Esophagus muscularis mucosa (tissue), 4 donors: ENCODE measurements around the gene SYF2. TPM values are rescaled to one million over a fixed set of nuclear protein-coding genes. Genes with fewer than 3 reads are reported as not detected.
"Not testable (repeated sequence)": the region's sequence is repeated elsewhere in the genome, so short reads cannot be mapped to it uniquely, and the experiment has no call there.

Source experiments
- DNase-seq: peaks from one replicate; pipeline ENCODE4 v3.0.0-alpha.2; 2017; ENCODE audit errors: extremely low spot score
- H3K27ac ChIP-seq, 4 donors: fragments of 200-600 bp; sonication (generic); replicated peaks in 1 of 4; 1 replicate in 3 of 4; 2 replicates in 1 of 4; pipeline ENCODE4 v1.5.1; 2016 to 2019; ENCODE audit warnings: mild to moderate bottlenecking in 1 of 4
- H3K27me3 ChIP-seq, 4 donors: fragments of 200-600 bp; sonication (generic); one replicate each; pipeline versions ENCODE4 v1.5.1 to v1.6.0; 2016 to 2019
- H3K36me3 ChIP-seq, 4 donors: fragments of 200-600 bp; sonication (generic); one replicate each; pipeline ENCODE4 v1.5.1; 2016 to 2019
- H3K4me1 ChIP-seq, 4 donors: fragments of 200-600 bp; sonication (generic); one replicate each; pipeline ENCODE4 v1.5.1; 2016 to 2019
- H3K4me3 ChIP-seq, 4 donors: fragments of 200-600 bp; sonication (generic); 1 replicate in 2 of 4; 2 replicates in 2 of 4; pipeline ENCODE4 v1.5.1; 2016 to 2019; ENCODE audit warnings: mild to moderate bottlenecking in 4 of 4, moderate library complexity in 1 of 4
- H3K9me3 ChIP-seq, 4 donors: fragments of 200-600 bp; sonication (generic); 1 replicate in 3 of 4; 2 replicates in 1 of 4; pipeline ENCODE4 v1.5.1; 2016 to 2019
- CTCF ChIP-seq, 3 experiments: fragments of 200-600 bp in 2 of 3; fragments of 450-650 bp in 1 of 3; sonication (generic) in 2 of 3; IDR thresholded peaks; one replicate each; pipeline ENCODE4 v1.5.1; 2017 to 2019; ENCODE audit warnings: antibody characterized with exemption in 3 of 3, mild to moderate bottlenecking in 2 of 3, moderate library complexity in 1 of 3
- EP300 ChIP-seq: sonication (generic); formaldehyde crosslinking; IDR thresholded peaks from one replicate; pipeline ENCODE4 v1.6.1; 2017; ENCODE audit warnings: antibody characterized with exemption
- POLR2A ChIP-seq: fragments of 450-650 bp; IDR thresholded peaks from one replicate; pipeline ENCODE4 v1.6.1; 2017; ENCODE audit warnings: antibody characterized with exemption, moderate library complexity, mild to moderate bottlenecking, low read depth
- POLR2AphosphoS5 ChIP-seq, 2 donors: sonication (generic); formaldehyde crosslinking; IDR thresholded peaks; one replicate each; pipeline ENCODE4 v1.6.1; 2017; ENCODE audit warnings: antibody characterized with exemption in 2 of 2
- WGBS: methylation state at CpG from one replicate; pipeline ENCODE4 v1.1.5; 2018; 5-methylcytosine and 5-hydroxymethylcytosine counted together
- intact Hi-C: fragments of 100-400 bp; cut with DNase I; formaldehyde crosslinking; loops from one replicate; pipeline ENCODE4 v1.15.1; 2023
- total RNA-seq, 4 donors: library from RNA; depleted of rRNA; stranded (reverse); fragments of >200 nt; gene quantifications; one replicate each; pipeline versions ENCODE4 v1.1.0 to v1.2.1, GENCODE V29; 2016

The SYF2 gene
- 10 to 100 TPM; 56.9 to 76.7 (median 65.2) TPM for total RNA-seq

- under 1% methylated on average over 29 of the region's 54 CpGs for WGBS
- Histone ChIP-seq H3K9me3 (no peaks in the 10 kb centered on the region), H3K4me1 (peaks cover 28 to 51% (median 38%) of the 10 kb centered on the region in 4 donors), H3K27me3 (no peaks in the 10 kb centered on the region), H3K27ac (peak within 1 kb of the TSS; percentile 89 to 95 (median 92)), H3K4me3 (peak within 1 kb of the TSS; percentile 71 to 93 (median 80)), H3K36me3 (peaks cover 20 to 50% (median 38%) of the 10 kb centered on the region in 4 donors)
- DNase-seq = peak; percentile 98
- TF ChIP-seq EP300 = no peak
- no peak for TF ChIP-seq CTCF (IDR thresholded peaks at IDR 0.05)
- TF ChIP-seq POLR2A = peak; percentile 84
- TF ChIP-seq POLR2AphosphoS5 (IDR thresholded peaks at IDR 0.05) = peak; percentile 91 to 95
- intact Hi-C loops = no loop called here
Observed at GRCh38 chr1:25232027-25232865, at the start of gene SYF2. SYF2 (minus strand) TSS chr1:25232502; CDS start chr1:25232467, 35 bp downstream.

- H3K36me3 ChIP-seq, DNase-seq, H3K27ac ChIP-seq, H3K4me1 ChIP-seq, intact Hi-C loops, H3K4me3 ChIP-seq, H3K27me3 ChIP-seq, H3K9me3 ChIP-seq: not testable (repeated sequence)
- WGBS = 83% methylated on average over 1 of the region's 5 CpGs
Observed at GRCh38 chr1:25279693-25280111, 47.4 kb upstream of the SYF2 start.

GRCh38 chr1:25278790-25279189 lies 46.5 kb upstream of the SYF2 start:
- DNase-seq, H3K27ac ChIP-seq, intact Hi-C loops, H3K36me3 ChIP-seq, H3K4me1 ChIP-seq, H3K9me3 ChIP-seq, H3K27me3 ChIP-seq, H3K4me3 ChIP-seq: not testable (repeated sequence)
- 74% methylated on average over 7 of the region's 8 CpGs for WGBS

GRCh38 chr1:25278358-25278757 lies 46.1 kb upstream of the SYF2 start:
- H3K4me1 ChIP-seq, H3K9me3 ChIP-seq, DNase-seq, H3K27me3 ChIP-seq, H3K4me3 ChIP-seq, H3K27ac ChIP-seq, intact Hi-C loops, H3K36me3 ChIP-seq: not testable (repeated sequence)
- WGBS = 61% methylated on average over 2 of the region's 2 CpGs

- H3K4me3 ChIP-seq, H3K27me3 ChIP-seq, H3K9me3 ChIP-seq, H3K36me3 ChIP-seq, DNase-seq, H3K27ac ChIP-seq, intact Hi-C loops, H3K4me1 ChIP-seq: not testable (repeated sequence)
- 100% methylated on average over 1 of the region's 1 CpG for WGBS
Observed at GRCh38 chr1:25277295-25277694, 45.0 kb upstream of the SYF2 start.

GRCh38 chr1:25275648-25276047 lies 43.3 kb upstream of the SYF2 start:
- H3K36me3 ChIP-seq, H3K4me1 ChIP-seq, DNase-seq, intact Hi-C loops, H3K9me3 ChIP-seq, H3K4me3 ChIP-seq, H3K27ac ChIP-seq, H3K27me3 ChIP-seq: not testable (repeated sequence)
- 84% methylated on average over 4 of the region's 4 CpGs for WGBS

GRCh38 chr1:25272238-25272637 lies 39.9 kb upstream of the SYF2 start, which contains the start of gene RHD:
RHD (plus strand) TSS chr1:25272509; CDS start chr1:25272548, 39 bp downstream.
- WGBS = 86% methylated on average over 5 of the region's 8 CpGs
- intact Hi-C loops, H3K27ac ChIP-seq: not testable (repeated sequence)

GRCh38 chr1:25268143-25268760 lies 36.0 kb upstream of the SYF2 start:
- 46% methylated on average over 9 of the region's 14 CpGs for WGBS
- H3K27me3 ChIP-seq, DNase-seq, H3K36me3 ChIP-seq, intact Hi-C loops, H3K9me3 ChIP-seq: not testable (repeated sequence)
- H3K4me3 ChIP-seq = peak overlapping the region; percentile 60 to 64 (median 62)
- peak overlapping the region; percentile 60 to 88 (median 81) for H3K27ac ChIP-seq
- H3K4me1 ChIP-seq = peaks cover 0 to 15% (median 11%) of the 10 kb centered on the region in 4 donors

More at GRCh38 chr1:25272238-25272637, 39.9 kb upstream of the SYF2 start, which contains the start of gene RHD:
- not testable (repeated sequence) for H3K27me3 ChIP-seq, H3K36me3 ChIP-seq, H3K4me1 ChIP-seq, DNase-seq, H3K9me3 ChIP-seq, H3K4me3 ChIP-seq
